HK-2 (cell line): ENCODE data around the gene NDRG2.
A peak's percentile ranks its signal among the peaks of the same experiment; 100 is the strongest.
"Not testable (repeated sequence)": the region's sequence is repeated elsewhere in the genome, so short reads cannot be mapped to it uniquely, and the experiment has no call there.

Experiments used
- DNase-seq: peaks from one replicate; pipeline ENCODE4 v3.0.0-alpha.2; 2018; ENCODE audit not compliant: unreplicated experiment

The NDRG2 gene

DNA sequence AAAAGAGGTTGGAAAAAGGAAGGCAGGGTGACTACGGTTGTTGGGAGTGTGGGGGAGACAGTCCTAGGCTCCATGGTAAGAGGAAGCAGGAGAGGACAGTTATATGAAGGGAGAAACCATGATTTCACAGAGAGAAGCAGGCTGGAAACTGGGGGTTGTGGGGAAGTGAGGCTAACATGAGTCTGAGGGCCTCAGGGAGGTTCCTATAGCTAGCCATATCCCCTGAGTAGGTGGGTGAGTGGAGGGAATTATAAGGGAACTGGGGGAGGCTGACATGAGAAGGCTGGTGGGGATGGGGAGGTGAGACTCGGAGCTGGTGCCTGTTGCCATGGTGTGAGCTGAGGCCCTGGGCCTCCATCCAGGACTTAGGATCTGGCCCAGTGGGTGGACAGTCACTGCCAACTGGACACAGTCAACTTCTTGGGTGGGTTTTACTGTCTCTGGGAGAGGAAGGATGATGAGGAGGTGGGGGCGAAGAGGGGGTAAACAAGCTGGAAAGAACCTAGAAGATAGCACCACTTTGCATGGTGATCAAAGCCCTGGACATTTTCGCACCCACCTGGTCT lies 8.4 kb upstream of the NDRG2 start:
- DNase-seq = no peak

DNA sequence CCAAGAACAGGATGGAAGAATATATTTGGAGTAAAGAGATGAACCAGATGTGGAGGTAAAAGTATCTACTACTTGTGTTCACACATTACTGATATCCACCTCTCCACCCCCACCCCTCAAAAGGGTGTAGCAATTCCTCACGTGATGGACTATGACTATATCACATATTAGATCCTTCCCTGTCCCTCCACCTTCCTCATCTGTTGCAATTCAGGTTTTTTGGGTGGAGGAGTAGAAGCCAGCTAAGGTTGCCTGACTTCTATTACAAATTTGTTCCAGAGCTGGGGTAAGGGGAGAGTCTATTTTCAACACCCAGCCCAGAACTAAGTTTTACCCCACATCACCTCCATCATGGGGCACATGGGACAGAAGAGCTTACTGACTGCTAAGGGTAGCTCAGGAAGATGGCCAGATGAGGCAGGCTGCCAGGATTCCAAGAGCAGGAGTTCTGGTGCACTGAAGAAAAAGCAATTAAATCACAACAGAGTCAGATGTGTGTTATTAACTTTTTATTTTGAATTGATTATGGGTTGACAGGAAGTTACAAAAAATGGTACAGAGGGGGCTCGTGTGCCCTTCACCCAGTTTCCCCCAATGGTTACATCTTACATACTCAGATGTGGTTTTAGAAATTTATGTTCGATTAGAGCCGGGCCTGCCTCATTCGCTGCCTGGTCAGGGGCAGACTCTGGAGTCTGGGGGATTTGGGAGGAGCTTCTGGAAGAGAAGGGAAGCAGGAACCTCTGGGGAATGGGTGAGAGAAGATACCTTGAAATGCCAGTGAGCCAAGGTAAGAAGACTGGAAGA lies 7.7 kb upstream of the NDRG2 start:
- DNase-seq = no peak

DNA sequence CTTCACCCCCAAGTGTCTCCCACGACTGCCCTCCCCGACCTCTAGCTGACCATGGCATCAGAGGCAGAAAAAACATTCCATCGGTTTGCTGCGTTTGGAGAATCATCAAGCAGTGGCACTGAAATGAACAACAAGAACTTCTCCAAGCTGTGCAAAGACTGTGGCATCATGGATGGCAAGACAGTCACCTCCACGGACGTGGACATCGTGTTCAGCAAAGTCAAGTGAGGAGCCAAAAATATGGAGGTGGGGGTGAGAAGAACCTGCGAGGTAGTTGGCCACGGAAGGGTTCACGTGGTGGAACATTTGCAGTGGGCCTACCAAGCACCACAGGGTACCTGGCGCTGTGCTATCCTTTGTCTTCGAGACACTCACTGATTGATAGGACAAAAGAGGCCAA lies 5.7 kb upstream of the NDRG2 start:
- no peak for DNase-seq

DNA sequence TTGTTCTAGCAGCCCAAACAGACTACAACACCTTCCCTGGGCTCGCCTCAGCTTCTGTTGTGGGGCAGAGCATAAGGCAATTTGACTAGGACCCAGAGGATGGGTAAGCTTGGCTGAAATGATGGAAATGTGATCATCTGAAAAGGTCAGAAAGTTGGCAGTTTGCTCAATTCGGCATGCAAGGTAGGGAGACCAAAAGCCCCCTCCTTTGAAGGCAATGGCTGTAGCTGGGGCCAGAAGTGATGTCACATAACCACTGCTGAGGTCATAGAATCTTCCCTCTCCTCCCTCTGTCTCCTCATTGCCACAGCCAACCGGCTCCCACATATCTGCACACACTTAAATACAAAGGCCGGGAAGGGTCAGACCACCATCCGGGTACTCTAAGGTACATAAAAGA lies 5.1 kb upstream of the NDRG2 start, which contains the start of gene TPPP2:
TPPP2 (plus strand) TSS at position 301 of the 400 bp plus-strand sequence. CDS start 365 bp downstream, outside the sequence.
- no peak for DNase-seq

DNA sequence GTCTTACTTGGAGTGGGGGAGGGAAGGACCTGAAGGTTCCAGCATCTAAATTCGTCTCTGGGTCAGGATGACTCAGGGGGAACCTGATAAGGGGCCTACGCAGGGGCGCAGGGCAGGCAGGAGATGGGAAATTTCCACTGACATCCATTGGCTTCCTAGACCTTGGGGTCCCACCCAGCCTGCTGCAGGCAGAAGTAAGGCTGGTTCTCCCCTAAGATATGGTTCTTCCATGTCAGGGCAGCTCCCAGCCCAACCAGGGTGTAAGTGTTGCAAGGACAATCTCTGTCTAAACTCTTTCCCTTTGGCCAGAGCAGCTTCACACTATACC lies 2.1 kb upstream of the NDRG2 start:
- DNase-seq = no peak

DNA sequence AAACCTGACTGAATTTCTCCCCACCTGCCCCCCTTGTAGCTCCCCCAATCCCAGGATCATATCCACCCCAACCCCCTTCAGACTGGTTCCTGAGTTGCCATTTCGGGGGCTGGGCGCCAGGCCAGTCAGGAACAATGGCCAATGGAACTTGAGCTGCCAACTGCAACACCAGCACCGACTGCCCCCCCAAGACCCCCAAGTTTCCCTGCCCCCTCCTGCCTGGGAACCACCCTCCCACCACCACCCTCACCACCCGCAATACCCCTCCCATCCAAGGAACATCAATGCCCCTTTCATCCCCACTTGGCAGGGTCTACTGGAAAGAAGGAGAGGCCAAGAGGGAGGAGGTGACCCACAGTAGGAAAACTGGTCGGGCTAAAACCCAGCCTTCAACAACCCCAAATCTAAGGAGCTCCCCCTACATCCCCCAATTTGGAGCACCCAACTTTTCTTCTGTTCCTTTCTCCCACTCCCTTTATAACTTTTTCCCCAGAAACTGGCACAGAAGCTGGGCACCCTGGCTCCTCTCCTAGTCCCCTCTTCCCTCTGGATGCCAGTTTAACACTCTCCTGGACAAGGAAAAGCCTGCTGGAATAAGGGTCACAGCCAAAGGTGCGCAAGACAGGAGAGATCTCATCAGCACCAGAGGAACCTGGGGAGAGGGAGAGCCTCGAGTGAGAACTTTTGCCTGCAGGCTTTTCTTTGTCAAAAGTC lies 1.6 kb upstream of the NDRG2 start:
- DNase-seq = no peak

DNA sequence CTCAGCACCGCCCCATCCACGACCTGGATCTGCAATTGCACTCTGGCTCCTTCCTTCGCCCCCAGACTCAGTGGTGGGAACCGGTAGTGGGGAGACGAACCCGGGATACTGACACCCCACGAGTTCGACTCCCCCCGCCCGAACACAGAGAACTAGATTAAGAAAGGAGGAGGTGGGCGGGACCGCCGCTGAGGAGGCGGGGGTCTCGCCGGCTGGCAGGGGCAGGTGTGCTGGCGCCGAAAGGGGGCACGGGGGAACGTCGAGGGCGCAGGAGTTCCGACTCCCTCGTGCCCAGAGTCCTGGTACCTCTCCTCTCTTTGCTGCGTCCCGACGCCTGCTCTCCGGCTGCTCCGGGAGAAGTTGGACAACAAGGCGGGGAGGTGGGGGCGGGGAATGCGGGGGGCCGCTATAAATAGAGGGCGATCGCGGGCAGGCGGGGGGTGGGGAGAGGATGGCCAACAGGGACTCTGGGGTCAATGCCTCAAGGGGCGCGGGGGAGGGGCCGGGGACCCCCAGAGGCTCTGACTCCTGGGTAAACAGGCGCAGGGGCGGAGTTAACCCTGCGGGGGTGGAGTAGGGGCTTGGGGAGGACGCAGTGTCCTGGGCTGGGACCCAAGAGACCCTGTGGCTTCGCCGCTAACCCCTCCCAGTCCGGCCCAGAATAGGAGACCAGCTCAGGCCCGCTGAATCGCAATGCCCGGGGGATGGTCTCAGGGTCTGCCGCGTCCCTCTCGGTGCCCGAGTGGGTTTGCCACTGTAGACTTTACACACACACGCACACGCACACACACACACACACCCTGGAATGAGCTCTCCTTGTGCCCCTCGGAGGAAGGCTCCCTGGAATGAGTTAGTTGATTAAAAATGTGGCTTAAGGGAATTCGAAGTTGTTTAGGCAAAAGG lies 761 bp upstream of the NDRG2 start:
- no peak for DNase-seq

DNA sequence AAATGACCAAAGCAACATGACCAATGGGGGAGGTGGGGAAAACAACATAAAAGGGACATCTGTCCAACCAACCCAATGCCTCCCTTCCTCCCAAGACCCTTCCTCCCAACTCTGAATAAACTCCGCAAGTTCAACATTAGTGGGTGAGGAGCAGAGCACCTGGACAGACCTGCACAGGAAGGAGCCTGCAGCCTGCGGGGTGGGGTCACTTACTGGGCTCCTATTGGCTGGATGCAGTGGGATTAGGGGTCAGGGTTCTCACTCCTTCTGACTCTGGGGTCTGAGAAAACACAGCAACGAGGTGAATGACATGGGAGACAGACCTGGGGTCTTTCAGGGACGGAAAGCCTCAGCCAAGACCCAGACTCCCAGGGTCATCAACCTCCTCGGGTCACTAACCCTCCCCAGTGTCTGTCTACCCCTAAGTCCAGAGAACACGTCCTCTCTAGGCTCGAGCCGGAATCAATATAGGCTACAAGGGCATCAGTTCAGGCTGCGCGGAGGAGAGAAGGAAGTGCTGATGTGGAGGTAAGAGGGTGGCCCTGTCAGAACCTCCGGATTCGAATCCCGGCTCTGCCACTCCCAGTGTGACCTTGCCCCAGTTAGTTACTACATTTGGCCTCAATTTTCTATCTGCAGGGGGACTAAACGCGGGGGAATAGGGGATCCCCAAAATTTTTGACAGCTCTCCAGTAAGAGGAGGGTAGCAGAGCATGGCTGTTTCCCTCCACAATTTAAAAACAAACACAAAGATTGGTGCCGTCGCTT lies 860 bp downstream of the NDRG2 start:
- DNase-seq = no peak

DNA sequence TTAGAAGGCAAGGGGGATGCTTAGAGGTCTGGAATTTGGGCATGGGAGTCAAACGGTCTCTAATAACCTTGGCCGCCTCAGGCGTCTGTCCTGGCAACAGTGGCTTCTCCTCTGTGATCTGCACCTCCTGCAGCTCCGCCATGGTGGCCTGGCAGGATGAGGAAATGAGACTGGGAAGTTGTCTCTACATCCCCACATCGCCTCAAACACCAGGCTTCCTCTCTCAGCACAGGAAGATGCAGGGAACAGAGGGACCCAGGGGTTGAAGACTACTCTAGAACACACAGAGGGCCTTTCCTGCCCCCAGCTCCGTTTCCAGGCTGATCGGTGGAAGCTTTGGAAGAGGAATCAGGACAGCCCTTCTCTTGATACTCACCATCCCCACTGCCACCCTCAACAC lies 1.7 kb downstream of the NDRG2 start:
- DNase-seq = no peak

DNA sequence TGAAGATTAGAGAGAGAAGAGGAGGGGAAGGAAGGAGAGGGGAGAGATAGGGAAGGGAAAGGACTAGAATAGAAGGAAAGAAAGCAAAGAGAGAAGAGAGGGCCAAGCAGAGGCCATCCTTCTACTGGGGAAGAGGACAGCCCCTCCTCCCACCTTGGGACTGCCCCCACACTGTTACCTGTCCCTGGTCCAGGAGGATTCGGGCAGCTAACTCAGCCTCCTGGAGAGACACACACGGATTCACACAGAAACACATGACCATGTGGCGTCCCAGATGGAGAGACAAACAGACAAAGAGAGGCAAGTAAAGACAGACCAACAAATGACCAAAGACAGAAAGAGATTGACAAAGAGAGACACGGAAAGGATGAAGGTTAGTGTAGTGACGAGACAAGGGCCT lies 2.2 kb downstream of the NDRG2 start:
- DNase-seq = no peak

DNA sequence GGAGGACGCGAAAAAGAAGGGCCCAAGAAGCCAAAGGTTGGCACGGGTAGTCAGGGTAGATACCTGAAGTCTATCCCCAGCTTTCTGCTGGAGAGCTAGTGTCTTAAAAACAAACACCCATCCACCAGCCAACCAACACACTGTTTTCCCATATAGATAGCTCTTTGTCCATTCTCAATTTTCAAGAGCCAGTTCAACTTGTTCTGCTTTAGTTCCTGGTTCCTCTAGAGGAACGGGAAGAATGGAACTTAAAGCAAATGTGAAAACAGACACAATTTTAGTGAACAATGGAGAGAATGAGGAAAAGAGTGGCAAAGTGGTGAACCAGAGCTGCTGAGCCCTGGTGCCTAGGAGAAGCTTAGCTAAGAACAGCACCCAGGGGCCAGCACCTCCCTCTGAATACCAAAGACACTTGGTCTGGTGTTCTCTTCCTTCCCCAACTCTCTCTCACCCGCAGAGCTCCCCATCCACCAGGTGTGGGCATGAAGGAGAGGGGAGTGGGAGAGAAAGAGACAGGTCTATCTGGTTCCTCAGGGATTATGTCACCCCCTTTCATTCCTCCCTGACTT lies 3.8 kb downstream of the NDRG2 start:
- no peak for DNase-seq

DNA sequence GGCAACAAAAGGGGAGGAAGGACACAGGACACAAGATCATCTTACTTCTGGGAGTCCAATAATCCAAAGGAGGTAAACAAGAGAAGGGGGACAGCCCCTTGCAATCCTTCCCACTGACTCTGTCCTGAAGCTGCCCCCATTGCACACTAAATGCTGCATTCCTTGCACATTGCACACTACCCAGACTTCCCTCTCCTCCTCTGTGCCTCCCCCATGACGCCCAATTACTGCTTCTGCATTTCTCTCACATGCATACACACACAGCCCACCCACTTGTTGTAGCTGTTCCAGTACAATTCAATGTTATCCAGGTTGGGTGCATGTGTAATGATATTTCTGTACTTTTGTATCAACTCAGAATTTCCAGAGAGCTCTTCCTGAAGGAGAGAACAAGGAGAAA lies 5.5 kb downstream of the NDRG2 start:
- no peak for DNase-seq

DNA sequence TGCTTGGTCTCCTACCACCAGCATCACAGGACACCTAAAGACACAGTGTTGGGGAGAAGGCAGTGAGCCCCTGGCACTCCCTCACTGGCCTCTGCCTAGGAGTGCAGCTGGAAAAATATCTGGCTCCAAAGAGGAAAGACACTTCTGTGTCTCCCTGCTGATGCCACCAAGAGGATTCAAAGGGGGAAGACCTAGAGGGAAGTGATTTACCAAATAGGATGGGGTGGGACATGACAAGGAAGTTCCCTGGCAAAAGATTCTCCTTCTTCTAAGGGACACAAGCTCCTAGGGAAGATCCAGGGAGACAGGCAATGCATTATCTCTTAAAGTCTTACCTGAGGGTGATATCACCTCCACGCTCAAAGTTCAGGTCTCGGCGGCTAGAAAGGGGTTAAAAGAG lies 6.1 kb downstream of the NDRG2 start:
- no peak for DNase-seq

DNA sequence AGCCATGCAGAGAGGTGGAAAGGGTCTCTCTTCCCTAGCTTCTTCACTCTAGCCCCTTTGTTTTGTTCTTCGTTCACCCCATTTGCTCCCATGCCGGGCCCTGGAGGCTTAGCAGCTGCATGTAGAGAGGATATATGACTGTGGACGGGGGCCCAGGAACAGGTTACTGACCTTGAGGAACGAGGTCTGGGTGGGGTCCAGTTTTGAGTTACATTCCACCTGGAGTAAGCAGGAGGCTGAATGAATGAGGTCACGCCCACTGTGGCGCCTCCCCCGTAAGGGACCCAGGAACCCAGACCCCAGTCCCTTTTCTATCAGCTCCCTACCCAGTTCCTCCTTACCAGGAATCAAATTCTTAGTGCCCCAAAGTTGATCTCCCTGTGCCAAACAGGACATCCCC lies 6.6 kb downstream of the NDRG2 start:
- no peak for DNase-seq

DNA sequence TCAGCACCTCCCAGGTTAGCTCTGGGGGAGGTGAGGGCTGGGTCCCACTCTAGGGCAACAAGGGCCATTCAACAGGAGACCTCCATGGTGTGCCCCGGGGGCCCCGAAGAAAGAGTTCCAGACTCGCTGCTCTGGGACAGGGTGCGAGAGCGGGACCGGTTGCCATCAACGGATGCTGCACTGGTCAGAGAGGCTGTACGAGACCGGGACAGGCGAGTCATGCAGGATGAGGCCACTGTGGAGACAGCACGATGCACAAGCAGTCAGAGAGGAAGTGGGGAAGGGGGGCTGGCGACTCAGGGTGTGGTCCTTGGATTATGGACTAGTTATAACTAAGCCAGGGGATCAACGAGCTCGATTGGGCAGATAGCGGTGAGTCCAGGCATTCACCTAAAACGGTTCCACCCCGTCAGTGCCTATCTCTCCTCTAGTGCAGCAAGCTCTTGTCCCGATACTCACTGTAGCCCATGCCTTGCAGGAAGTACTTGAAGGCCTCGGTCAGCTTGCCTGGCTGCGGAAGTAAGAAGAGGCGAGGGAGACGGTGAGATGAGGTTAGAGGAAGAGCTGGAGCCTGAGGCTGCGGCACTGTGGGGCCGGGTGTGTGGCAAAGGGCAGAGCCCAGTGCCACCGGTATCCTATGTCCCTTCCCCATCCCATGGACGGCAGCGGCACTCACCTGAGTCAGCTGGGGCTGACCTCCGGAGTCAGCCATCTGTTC lies 7.2 kb downstream of the NDRG2 start:
- DNase-seq = no peak

DNA sequence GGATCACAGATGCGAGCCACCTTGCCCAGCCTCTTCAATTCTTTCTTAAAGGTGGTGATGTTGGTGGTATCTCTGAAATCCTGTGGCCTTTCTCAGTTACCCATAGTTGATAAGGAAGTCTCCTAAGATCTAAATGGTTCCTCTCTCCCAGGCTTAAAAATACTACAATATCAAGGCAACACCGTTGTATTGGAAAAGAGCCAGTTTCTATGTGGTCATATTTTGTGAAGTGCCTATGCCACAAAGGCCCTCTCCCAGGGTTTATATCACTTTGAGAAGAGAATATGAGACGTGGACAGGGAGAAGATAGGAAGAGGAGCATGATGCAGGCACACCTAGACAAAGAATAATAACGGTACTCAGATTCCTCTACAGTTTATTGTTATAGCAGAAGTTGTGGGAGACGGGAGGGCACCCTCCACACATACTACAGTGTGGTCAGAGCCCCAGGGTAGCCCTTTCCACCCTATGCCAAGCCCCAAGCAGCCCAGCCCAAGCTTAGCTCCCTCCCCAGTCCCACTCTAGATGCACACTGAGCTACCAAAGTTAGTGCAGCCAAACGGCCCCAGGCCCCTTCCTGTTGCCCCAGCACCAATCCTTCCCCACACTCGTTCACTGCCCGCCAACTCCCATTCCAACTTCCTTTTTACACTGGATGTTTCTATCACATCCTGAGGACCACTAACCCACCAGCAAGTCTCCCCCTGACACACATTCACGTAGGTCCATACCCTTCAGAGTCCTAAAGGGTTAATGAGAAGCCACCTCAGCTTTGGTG lies 8.3 kb downstream of the NDRG2 start:
- no peak for DNase-seq

DNA sequence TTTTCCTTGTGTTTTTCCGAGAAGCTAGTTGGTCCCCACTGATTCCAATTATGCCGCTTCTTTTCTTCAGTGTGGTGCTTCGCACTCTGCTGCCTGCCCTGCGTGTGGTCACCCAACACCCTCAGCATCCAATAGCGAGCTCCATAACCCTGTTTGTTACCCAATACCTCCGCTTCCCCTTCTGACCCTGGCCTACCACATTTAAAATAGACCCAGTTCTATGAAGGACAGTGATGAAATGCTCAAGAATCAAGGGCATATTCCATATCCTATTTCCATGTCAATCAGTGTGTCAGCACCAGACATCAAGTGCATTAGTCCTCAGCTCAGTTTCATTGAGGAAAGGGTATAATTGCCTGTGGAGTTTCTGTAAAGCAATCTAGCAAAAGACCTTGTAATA lies 9.5 kb downstream of the NDRG2 start:
- DNase-seq = no peak

DNA sequence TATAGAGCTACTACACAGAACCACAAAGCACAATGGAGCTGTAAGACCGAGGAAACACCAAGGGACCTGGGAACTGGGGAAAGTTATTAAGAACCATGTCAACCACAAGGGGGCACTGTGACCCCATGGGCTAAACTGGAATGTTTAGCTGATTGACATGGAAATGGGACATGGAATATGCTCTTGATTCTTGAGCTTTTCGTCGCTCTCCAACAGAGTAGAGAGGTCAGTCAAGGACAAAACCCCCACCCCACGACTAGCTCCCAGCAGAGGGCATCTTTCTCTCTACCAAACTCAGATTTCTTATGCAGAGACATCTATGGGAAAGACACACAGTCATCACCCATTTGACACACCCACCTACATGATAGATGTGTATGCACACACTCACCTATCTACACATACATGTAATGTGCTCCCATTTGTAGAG lies 10.1 kb downstream of the NDRG2 start:
- DNase-seq = peak; percentile 78

DNA sequence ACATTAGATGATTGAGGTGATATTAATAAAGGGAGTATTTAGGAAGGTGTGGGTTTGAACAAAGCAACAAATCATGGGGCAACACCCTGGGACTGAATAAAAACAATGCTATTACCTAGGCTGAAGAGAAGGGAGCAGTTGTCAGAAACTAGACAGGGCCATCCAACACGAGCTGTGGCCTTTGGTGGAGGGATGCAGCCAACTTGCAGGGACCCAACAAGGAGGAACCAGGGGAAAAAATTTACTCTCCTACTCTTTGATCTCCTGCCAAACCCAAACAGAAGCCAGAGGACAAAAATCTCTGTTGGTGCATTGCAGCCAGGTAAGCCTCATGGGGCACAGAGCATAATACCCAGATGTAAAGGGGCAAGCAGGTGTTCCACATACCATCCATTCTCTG lies 13.7 kb downstream of the NDRG2 start:
- no peak for DNase-seq

DNA sequence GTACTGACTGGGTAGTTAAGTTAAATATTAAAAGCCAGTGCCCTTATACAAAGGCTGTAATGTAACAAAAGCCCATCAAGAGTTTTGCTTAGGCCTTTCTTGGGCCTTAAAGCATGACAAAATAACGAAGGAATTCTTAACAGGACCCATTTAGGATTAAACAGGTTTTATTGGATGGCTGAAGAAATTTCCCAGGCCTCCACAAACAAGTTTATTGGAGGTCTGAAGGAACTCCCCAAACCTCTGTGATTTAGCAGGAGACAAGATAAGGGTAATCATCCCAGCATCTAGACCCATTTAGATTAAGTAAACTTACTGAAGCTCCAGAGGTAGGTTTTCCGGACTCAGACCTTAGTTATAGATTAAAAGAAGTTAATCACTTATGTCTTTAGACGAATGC lies 15.1 kb downstream of the NDRG2 start:
- DNase-seq = not testable (repeated sequence)
